Activated CD8-positive, alpha-beta memory T cell treated with anti-CD3 and anti-CD28 coated beads for 36 hours (primary cell): Measurements from ENCODE around the gene DHTKD1. TPM values are rescaled to one million over a fixed set of nuclear protein-coding genes. Genes with fewer than 3 reads are reported as not detected.

Source experiments
- total RNA-seq, 2 experiments: library from RNA; stranded (reverse); gene quantifications; one replicate each; pipeline ENCODE4 v1.2.3, GENCODE V29; 2021

The DHTKD1 gene
- total RNA-seq, 2 experiments from 2014 or later, result 9.8 to 12.0 TPM

Other genes with a start within 250 kb of the DHTKD1 start
- gene PROSER2, start 245.6 kb upstream of the DHTKD1 start, total RNA-seq, result 1 to 10 TPM; 1.4 to 1.6 TPM
- gene UPF2, start 26.1 kb upstream of the DHTKD1 start, total RNA-seq, result 10 to 100 TPM; 38.5 to 39.6 TPM
- 10 to 100 TPM; 12.0 to 13.4 TPM for gene SEC61A2, start 60.7 kb downstream of the DHTKD1 start, total RNA-seq
- 100 to 1,000 TPM; 124 to 133 TPM for gene NUDT5, start 126.9 kb downstream of the DHTKD1 start, total RNA-seq
- gene CDC123, start 127.2 kb downstream of the DHTKD1 start, total RNA-seq, result 100 to 1,000 TPM; 165 to 183 TPM